Activated naive CD8-positive, alpha-beta T cell (primary cell): Measurements from ENCODE around the gene SART1.
"Not testable (repeated sequence)": the region's sequence is repeated elsewhere in the genome, so short reads cannot be mapped to it uniquely, and the experiment has no call there.

Source experiments
- H3K27ac Mint-ChIP-seq: one replicate; pipeline ENCODE4 v1.8.0; 2021; ENCODE audit warnings: mixed read lengths
- H3K27me3 Mint-ChIP-seq: one replicate; pipeline ENCODE4 v1.8.0; 2021; ENCODE audit warnings: mixed read lengths
- H3K36me3 Mint-ChIP-seq: one replicate; pipeline ENCODE4 v1.8.0; 2021; ENCODE audit warnings: mixed read lengths
- H3K4me1 Mint-ChIP-seq: one replicate; pipeline ENCODE4 v1.8.0; 2021; ENCODE audit warnings: low read depth, mixed read lengths
- H3K4me3 Mint-ChIP-seq: one replicate; pipeline ENCODE4 v1.8.0; 2021; ENCODE audit warnings: mild to moderate bottlenecking, mixed read lengths
- H3K9me3 Mint-ChIP-seq: one replicate; pipeline ENCODE4 v1.8.0; 2021; ENCODE audit warnings: low read depth, mixed read lengths

The SART1 gene

GRCh38 chr11:65947133-65947532 is 14.4 kb upstream of the SART1 start:
- Mint-ChIP-seq H3K27ac (no peak overlapping the region), H3K4me3 (no peak overlapping the region), H3K4me1 (no peaks in the 10 kb centered on the region), H3K27me3 (no peaks in the 10 kb centered on the region), H3K36me3 (no peaks in the 10 kb centered on the region), H3K9me3 (no peaks in the 10 kb centered on the region)

- no peak overlapping the region for H3K27ac Mint-ChIP-seq
- no peaks in the 10 kb centered on the region for H3K4me1 Mint-ChIP-seq
These were observed 13.9 kb upstream of the SART1 start for GRCh38 chr11:65947603-65948125.

DNA sequence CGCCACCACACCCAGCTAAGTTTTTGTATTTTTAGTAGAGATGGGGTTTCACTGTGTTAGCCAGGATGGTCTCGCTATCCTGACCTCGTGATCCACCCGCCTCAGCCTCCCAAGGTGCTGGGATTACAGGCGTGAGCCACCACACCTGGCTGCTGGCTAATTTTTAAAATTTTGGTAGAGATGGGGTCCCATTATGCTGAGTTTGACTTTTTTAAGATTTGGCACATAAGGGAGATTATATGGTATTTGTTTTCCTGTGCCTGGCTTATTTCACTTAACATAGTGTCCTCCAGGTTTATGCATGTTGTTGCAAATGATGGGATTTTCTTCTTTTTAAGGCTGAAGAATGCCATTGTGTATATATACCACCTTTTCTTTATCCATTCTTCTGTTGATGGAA is 10.8 kb upstream of the SART1 start:
- H3K27me3 Mint-ChIP-seq, H3K4me3 Mint-ChIP-seq, H3K9me3 Mint-ChIP-seq, H3K36me3 Mint-ChIP-seq, H3K4me1 Mint-ChIP-seq, H3K27ac Mint-ChIP-seq: not testable (repeated sequence)

More at GRCh38 chr11:65947603-65948125, 13.9 kb upstream of the SART1 start:
- Mint-ChIP-seq H3K36me3 (no peaks in the 10 kb centered on the region), H3K9me3 (no peaks in the 10 kb centered on the region), H3K27me3 (no peaks in the 10 kb centered on the region), H3K4me3 (no peak overlapping the region)

DNA sequence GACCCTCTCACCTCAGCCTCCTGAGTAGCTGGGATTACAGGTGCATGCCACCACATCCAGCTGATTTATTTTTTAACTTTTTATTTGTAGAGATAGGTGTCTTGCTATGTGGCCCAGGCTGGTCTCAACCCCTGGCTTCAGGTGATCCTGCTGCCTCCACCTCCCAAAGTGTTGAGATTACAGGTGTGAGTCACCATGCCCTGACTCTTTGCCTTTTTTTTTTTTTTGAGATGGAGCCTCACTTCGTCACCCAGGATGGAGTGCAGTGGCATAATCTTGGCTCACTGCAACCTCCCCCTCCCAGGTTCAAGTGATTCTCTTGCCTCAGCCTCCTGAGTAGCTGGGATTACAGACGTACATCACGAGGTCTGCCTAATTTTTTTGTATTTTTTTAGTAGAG is 9.9 kb upstream of the SART1 start:
- H3K36me3 Mint-ChIP-seq, H3K9me3 Mint-ChIP-seq, H3K4me1 Mint-ChIP-seq, H3K27me3 Mint-ChIP-seq, H3K27ac Mint-ChIP-seq, H3K4me3 Mint-ChIP-seq: not testable (repeated sequence)

DNA sequence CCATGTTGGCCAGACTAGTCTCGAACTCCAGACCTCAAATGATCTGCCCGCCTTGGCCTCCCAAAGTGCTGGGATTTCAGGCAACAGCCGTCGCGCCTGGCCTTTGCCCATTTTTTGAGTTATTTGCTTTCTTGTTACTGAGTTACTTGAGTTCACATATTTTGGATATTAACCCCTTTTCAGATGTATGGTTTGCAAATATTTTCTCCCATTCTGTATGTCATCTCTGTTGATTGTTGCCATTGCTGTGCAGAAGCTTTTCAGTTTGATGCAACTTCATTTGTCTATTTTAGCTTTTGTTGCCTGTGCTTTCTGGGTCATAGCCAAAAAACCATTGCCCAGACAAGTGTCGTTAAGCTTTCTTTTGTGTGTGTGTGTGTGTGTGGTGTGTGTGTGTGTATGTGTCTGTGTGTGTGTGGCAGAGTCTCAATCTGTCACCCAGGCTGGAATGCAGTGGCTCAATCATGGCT is 9.4 kb upstream of the SART1 start:
- H3K27me3 Mint-ChIP-seq: no peaks in the 10 kb centered on the region
- H3K36me3 Mint-ChIP-seq: no peaks in the 10 kb centered on the region
- no peak overlapping the region for H3K4me3 Mint-ChIP-seq
- no peak overlapping the region for H3K27ac Mint-ChIP-seq
- H3K4me1 Mint-ChIP-seq: peaks cover 9% of the 10 kb centered on the region
- H3K9me3 Mint-ChIP-seq: no peaks in the 10 kb centered on the region

- Mint-ChIP-seq H3K9me3 (no peaks in the 10 kb centered on the region), H3K27ac (no peak overlapping the region), H3K4me1 (peaks cover 20% of the 10 kb centered on the region), H3K4me3 (no peak overlapping the region), H3K27me3 (no peaks in the 10 kb centered on the region), H3K36me3 (no peaks in the 10 kb centered on the region)
These were observed 8.1 kb upstream of the SART1 start for GRCh38 chr11:65953471-65953870.

GRCh38 chr11:65954771-65955170 is 6.8 kb upstream of the SART1 start:
- Mint-ChIP-seq H3K36me3 (no peaks in the 10 kb centered on the region), H3K27ac (no peak overlapping the region), H3K9me3 (no peaks in the 10 kb centered on the region), H3K4me1 (peaks cover 20% of the 10 kb centered on the region), H3K4me3 (no peak overlapping the region), H3K27me3 (no peaks in the 10 kb centered on the region)

DNA sequence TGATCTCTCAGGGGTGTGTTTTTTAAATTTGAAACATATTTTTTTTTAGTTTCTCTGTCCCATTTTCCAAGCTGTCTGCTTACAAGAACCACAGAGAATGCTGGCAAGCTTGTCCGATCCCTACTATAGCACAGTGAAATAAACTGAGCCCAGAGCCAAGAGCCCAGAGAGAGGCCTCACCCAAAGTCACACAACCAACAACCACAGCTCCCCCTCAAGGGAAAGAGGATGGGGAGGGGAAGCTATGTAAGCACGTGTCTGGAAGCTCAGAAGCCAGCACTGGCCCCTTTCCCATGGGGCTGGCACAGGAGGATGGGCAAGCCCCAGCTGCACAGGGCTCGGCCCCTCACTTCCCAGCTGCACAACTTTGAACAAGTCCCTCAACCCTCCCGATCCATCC is 3.2 kb upstream of the SART1 start:
- Mint-ChIP-seq H3K36me3 (peaks cover 6% of the 10 kb centered on the region), H3K4me3 (no peak overlapping the region), H3K9me3 (no peaks in the 10 kb centered on the region), H3K4me1 (peaks cover 41% of the 10 kb centered on the region), H3K27ac (peak overlapping the region; percentile 68), H3K27me3 (no peaks in the 10 kb centered on the region)

GRCh38 chr11:65958774-65959420 is 2.6 kb upstream of the SART1 start:
- Mint-ChIP-seq H3K27ac (peak overlapping the region; percentile 46), H3K4me3 (no peak overlapping the region), H3K27me3 (no peaks in the 10 kb centered on the region), H3K36me3 (peaks cover 6% of the 10 kb centered on the region), H3K4me1 (peaks cover 47% of the 10 kb centered on the region), H3K9me3 (no peaks in the 10 kb centered on the region)

- H3K9me3 Mint-ChIP-seq: no peaks in the 10 kb centered on the region
- H3K27ac Mint-ChIP-seq: peak overlapping the region; percentile 98
- H3K4me3 Mint-ChIP-seq: peak overlapping the region; percentile 93
- peaks cover 53% of the 10 kb centered on the region for H3K4me1 Mint-ChIP-seq
- peaks cover 6% of the 10 kb centered on the region for H3K36me3 Mint-ChIP-seq
- no peaks in the 10 kb centered on the region for H3K27me3 Mint-ChIP-seq
These were observed 689 bp upstream of the SART1 start for GRCh38 chr11:65960824-65961266.

- Mint-ChIP-seq H3K9me3 (no peaks in the 10 kb centered on the region), H3K36me3 (peaks cover 6% of the 10 kb centered on the region), H3K27ac (peak overlapping the region; percentile 90), H3K27me3 (no peaks in the 10 kb centered on the region), H3K4me3 (peak overlapping the region; percentile 93), H3K4me1 (peaks cover 44% of the 10 kb centered on the region)
These were observed 619 bp downstream of the SART1 start for GRCh38 chr11:65962141-65962564.

GRCh38 chr11:65964906-65965305 is 3.4 kb downstream of the SART1 start:
- Mint-ChIP-seq H3K27ac (no peak overlapping the region), H3K4me1 (peaks cover 34% of the 10 kb centered on the region), H3K4me3 (no peak overlapping the region), H3K27me3 (no peaks in the 10 kb centered on the region), H3K9me3 (no peaks in the 10 kb centered on the region), H3K36me3 (peaks cover 6% of the 10 kb centered on the region)

DNA sequence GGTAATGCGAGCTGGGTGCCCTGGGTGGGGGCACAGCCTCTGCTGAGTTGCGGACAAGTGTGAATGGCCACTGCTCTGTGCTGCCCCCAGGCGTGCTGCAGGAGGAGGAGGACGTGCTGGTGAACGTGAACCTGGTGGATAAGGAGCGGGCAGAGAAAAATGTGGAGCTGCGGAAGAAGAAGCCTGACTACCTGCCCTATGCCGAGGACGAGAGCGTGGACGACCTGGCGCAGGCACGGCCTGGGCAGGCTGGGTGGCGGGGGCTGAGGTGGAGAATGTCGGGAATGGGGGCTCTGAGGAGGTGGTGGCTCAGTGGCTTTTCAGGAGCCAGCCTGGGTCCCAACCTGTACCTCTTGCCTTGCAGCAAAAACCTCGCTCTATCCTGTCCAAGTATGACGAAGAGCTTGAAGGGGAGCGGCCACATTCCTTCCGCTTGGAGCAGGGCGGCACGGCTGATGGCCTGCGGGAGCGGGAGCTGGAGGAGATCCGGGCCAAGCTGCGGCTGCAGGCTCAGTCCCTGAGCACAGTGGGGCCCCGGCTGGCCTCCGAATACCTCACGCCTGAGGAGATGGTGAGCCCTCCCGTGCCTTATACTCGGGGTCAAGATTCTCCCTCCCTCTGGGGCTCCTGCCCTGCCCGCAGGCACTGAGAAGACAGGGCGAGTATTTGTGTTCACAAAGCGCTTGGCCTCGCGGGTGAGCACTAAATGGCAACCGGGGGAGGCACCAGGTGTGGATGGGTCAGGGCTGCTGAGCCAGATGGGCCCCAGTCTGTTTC is 4.6 kb downstream of the SART1 start:
- Mint-ChIP-seq H3K4me3 (no peak overlapping the region), H3K36me3 (peaks cover 8% of the 10 kb centered on the region), H3K4me1 (peaks cover 32% of the 10 kb centered on the region), H3K9me3 (no peaks in the 10 kb centered on the region), H3K27ac (no peak overlapping the region), H3K27me3 (no peaks in the 10 kb centered on the region)

- H3K4me3 Mint-ChIP-seq: no peak overlapping the region
- no peaks in the 10 kb centered on the region for H3K27me3 Mint-ChIP-seq
- H3K9me3 Mint-ChIP-seq: no peaks in the 10 kb centered on the region
- H3K27ac Mint-ChIP-seq: no peak overlapping the region
- H3K4me1 Mint-ChIP-seq: peaks cover 25% of the 10 kb centered on the region
- H3K36me3 Mint-ChIP-seq: peaks cover 5% of the 10 kb centered on the region
These were observed 5.9 kb downstream of the SART1 start for GRCh38 chr11:65967329-65967934.
